HEK293 (cell line): ENCODE data around the gene NCF1.

ENCODE experiments used
- CTCF ChIP-seq: fragments of 450-650 bp; formaldehyde crosslinking; IDR thresholded peaks from 2 replicates; pipeline ENCODE4 v1.5.1; 2016; ENCODE audit warnings: missing biosample characterization, missing genetic modification characterization
- ZBTB1 ChIP-seq: fragments of 450-650 bp; formaldehyde crosslinking; IDR thresholded peaks from 2 replicates; pipeline ENCODE4 v1.5.1; 2016; ENCODE audit warnings: missing biosample characterization, missing genetic modification characterization
- ZBTB17 ChIP-seq: fragments of 450-650 bp; formaldehyde crosslinking; IDR thresholded peaks from 2 replicates; pipeline ENCODE4 v1.5.1; 2016; ENCODE audit warnings: missing biosample characterization, missing genetic modification characterization
- ZNF274 ChIP-seq, 2 experiments: fragments of 200-500 bp in 1 of 2; fragments of 450-650 bp in 1 of 2; sonication (Bioruptor generic) in 1 of 2; formaldehyde crosslinking in 1 of 2; IDR thresholded peaks; 2 replicates each; pipeline versions ENCODE4 v1.5.1 to v1.6.1; 2014 to 2016; ENCODE audit warnings: borderline replicate concordance in 1 of 2, inconsistent platforms in 1 of 2, low read length in 1 of 2, missing biosample characterization in 1 of 2, missing genetic modification characterization in 1 of 2
- ZNF37A ChIP-seq: fragments of 450-650 bp; IDR thresholded peaks from 2 replicates; pipeline ENCODE4 v1.5.1; 2018; ENCODE audit warnings: missing biosample characterization, missing genetic modification characterization

GRCh38 chr7:74725840-74726239, 48.0 kb upstream of the NCF1 start:
- TF ChIP-seq CTCF (tag by site-specific recombination) (no peak), ZBTB17 (tag by site-specific recombination) (no peak), ZNF37A (tag by site-specific recombination) (no peak), ZNF274 (IDR thresholded peaks at IDR 0.05; ENCODE audit: low read length) (no peak), ZNF274 (tag by site-specific recombination; IDR thresholded peaks at IDR 0.05; ENCODE audit: borderline replicate concordance) (no peak), ZBTB1 (tag by site-specific recombination) (no peak)
